Left kidney (tissue), 2 donors: ENCODE data around the gene SMG9. TPM values are rescaled to one million over a fixed set of nuclear protein-coding genes. Genes with fewer than 3 reads are reported as not detected.
"Not testable (repeated sequence)": the region's sequence is repeated elsewhere in the genome, so short reads cannot be mapped to it uniquely, and the experiment has no call there.

Experiments used
- DNase-seq: peaks from one replicate; pipeline ENCODE4 v3.0.0-alpha.2; 2013
- polyA plus RNA-seq: library from polyadenylated mRNA; unstranded; fragments of 120-200 nt; gene quantifications from one replicate; pipeline ENCODE4 v1.2.1, GENCODE V29; 2013; ENCODE audit not compliant: insufficient read length

The SMG9 gene
- polyA plus RNA-seq, 1 donor: 57.5 TPM

DNA sequence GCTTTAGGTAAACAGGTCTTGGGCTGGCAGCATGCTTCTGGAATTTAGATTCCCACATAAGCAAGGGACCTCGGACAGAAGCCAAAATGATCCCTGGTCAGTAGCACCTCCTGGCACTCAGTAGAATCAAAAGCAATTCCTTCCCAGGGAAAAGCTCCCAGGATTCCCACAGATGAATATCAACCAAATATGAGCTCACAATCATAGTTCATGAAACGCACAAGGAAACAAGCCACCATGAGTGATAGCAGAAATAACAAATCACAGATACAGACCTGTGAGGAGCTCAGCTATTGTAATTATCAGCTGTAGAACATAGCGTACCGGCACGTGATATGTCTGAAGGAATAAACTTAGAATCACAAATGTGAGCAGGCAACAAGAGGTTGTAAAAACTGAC lies 63.0 kb downstream of the SMG9 start:
- DNase-seq: no peak

DNA sequence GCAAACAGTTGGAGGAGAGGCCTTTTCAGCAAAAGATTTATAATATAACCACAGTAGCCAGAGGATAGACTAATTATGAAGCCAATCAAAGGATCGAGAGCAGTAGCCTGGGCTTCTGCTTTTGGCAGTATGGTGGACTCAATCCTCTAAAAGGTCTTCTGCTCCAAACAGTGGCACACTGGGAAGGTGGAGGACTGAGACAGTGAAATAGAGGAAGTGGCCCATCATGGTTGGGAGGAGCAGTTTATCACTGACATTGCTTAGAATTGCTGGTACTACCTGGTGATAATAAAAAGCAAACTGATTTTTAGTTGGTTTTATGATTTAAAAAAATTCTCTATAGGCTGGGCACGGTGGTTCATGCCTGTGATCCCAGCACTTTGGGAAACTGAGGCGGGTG lies 63.9 kb downstream of the SMG9 start:
- no peak for DNase-seq

DNA sequence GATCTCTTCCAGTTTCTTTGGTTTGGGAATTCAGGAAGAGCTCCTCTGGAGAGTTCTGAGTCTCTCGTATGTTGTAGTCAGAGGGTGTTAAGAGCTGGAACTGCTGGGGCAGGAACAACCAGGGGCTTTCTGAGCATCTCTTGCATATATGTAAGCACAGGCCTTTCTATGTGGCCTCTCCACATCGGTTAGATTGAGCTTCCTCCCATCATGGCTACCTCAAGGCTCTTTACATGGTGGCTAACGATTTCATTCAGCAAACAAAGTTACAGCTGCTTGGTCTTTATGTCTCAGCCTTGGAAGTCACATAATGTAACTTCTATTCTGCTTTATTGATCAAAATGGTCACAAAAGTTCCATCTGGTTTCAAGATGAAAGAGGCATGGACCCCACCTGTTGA lies 64.3 kb downstream of the SMG9 start:
- DNase-seq: no peak

DNA sequence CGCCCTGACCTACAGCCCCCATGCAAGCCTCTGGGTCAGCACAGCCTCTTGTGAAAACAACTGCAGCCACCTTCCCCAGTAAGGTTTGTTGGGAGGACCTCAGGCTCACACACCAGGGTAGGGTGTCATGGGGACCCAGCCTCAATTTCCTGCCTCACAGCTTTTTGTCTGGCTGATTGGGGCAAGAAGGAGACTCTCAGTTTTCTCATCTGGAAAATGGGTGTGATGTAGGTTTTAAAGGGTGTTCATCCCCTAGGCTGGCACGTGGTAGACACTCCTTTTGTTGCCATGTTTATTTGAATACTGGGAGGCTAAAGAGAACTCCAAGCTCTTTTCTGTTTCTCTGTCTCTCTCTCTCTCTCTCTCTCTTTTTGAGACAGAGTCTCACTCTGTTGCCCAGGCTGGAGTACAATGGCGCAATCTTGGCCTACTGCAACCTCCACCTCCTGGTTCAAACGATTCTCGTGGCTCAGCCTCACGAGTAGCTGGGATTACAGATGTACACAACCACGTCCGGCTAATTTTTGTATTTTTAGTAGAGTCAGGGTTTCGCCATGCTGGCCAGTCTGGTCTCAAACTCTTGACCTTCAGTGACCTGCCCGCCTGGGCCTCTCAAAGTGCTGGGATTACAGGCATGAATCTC lies 66.6 kb downstream of the SMG9 start:
- DNase-seq: no peak

DNA sequence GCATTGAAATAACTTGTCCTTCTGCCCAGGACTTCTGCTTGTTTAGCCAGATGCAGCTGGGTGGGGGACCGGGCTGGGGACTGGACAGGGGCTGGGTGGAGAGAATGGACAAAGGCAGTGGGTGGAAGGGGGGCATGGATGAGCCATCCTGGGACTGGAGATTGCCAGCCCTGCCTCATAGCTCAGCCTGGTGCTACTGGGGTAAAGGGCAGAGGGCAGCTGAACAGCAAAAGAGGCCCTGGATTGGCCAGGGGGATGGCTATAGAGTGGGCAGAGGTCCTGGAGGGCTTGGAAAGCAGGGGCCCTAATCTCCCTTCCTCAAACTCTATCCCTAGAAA lies 67.1 kb downstream of the SMG9 start:
- DNase-seq: no peak

DNA sequence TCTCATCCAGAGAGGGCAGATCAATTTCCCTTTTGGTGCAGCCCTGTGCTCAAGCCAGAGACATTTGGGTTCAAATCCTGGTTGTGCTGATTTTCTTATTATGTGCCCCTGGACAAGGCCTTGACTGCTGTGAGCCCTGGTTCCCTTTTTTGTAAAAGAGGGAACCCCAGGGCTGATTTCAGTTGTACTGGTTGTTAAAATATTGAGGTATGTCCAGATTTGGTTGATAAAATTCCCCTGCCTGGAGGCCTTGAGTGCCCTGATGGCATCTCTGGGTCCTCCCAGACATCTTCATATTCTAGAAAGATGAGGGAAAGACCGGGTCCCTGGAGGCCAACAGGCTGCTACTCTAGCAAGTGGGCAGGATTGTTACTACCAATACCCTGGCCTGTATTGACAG lies 70.4 kb downstream of the SMG9 start:
- DNase-seq: no peak

DNA sequence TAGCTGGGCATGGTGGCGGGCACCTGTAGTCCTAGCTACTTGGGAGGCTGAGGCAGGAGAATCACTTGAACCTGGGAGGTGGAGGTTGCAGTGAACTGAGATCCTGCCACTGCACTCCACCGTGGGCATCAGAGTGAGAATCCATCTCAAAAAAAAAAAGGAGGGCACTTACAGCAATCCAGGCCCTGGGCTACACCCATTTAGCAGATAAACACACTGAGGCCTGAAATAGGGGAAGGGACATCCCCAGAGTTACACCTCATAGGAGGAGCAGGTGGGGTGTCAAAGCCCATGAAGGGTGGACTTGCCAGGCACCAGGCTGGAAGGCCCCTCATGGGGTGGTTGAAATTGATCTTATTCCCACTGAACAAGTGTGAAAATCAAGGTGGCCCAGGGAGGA lies 70.9 kb downstream of the SMG9 start:
- no peak for DNase-seq

DNA sequence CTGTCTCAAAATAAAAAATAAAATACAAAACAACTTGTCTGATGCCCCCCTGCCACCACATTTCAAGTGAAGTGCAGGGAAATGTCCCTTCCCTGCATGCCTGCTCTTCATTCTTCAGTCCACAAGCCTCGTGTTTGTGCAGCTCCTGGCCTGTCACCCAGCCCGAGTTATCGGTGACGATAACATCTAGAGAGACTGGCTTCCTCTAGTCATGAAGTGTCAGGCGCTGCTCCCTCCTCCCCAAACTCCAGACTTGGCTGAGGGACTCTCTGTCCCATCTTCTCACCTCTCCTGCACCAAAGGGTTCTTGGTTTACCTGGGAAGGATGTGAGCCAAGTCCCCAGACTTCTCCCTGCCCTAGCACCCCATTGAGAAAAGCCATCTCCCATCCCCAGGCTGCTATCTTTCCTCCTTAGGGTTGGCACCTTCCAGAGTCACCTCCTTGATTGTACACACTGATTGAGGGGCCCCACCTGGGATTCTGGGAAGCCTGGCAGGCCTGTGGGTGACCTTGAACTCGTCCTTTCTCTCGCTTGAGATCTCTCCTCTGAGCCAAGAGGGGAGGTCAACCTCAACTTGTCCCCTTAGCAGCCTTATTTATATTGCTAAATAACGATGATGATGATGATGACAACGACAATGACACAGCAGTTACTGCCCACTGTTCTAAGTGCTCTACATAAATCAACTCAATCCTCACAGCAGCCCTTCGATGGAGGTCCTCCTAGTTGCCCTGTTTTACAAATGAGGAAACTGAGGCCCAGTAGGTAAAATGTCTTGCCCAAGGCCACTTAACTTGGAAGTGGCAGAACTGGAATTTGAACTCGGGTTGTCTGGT lies 71.7 kb downstream of the SMG9 start:
- no peak for DNase-seq

DNA sequence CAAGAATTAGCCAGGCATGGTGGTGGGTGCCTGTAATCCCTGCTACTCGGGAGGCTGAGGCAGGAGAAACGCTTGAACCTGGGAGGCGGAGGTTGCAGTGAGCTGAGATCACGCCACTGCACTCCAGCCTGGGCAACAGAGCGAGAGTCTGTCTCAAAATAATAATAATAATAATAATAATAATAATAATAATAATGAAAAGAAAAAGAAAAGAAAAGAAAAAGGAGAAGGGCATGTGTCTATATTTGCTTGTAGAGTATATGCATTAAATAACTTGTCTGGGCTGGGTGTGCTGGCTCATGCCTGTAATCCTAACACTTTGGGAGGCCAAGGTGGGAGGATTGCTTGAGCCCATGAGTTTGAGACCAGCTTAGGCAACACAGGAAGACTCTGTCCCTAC lies 72.5 kb downstream of the SMG9 start:
- not testable (repeated sequence) for DNase-seq

DNA sequence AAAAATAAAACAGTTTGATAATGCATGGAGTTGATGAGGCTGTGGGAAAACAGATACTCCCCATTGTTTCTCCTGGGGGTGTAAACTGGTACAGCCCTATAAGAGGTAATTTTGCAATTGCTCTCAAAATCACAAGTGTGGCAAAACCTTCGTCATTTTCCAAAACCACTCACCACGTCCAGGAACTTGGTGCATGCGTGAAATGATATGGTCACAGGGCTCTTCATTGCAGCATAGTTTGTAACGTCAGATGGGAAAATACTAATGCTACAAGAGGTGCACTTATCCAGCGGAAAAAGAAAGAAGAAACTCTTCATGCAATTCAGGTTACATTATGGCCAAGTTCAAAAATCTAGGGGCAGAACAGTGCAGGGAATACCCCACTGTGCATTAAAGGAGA lies 72.9 kb downstream of the SMG9 start:
- DNase-seq: no peak

DNA sequence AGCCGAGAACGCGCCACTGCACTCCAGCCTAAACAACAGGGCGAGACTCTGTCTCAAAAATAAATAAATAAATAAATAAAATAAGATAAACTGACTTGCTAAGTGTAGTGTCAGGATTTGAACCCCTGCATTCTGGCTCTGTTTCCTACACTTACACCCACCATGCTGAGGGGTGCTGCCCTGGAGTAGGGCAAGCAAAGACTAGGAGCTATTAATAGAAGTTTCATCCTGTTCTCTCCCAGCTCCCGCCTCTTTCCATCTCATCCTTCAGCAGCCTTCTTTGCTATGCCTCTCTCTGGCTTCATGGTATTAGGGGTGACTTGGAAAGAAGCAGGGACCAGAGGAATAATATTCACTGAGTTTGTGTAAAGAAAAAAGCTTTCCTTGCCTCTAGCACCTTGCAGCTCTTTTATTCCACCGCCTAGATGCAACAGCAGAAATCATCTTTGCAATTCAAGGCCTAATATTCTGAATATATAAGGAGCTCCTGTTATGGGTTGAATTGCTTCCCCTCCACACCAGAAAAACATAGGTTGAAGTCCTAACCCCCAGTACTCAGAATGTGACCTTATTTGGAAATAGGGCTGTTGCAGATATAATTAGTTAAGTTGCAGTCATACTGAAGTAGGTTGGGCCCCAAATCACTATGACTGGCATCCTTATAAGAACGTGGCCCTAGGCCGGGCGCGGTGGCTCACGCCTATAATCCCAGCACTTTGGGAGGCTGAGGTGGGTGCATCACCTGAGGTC lies 76.1 kb downstream of the SMG9 start:
- no peak for DNase-seq

Other genes with a start within 250 kb of the SMG9 start
- gene ETHE1, start 227.8 kb downstream of the SMG9 start, polyA plus RNA-seq: 25.4 TPM
- 1.6 TPM for gene ZNF575, start 221.8 kb downstream of the SMG9 start, polyA plus RNA-seq
- 58.6 TPM for gene XRCC1, start 179.4 kb downstream of the SMG9 start, polyA plus RNA-seq
- gene PINLYP, start 179.2 kb downstream of the SMG9 start, polyA plus RNA-seq: 19.2 TPM
- 19.5 TPM for gene IRGQ, start 158.8 kb downstream of the SMG9 start, polyA plus RNA-seq
- 11.6 TPM for gene ZNF576, start 158.4 kb downstream of the SMG9 start, polyA plus RNA-seq
- 1.1 TPM for gene SRRM5, start 142.9 kb downstream of the SMG9 start, polyA plus RNA-seq
- 72.8 TPM for gene ZNF428, start 135.3 kb downstream of the SMG9 start, polyA plus RNA-seq
- gene CADM4, start 115.1 kb downstream of the SMG9 start, polyA plus RNA-seq: 43.0 TPM
- gene PLAUR, start 84.8 kb downstream of the SMG9 start, polyA plus RNA-seq: 10.6 TPM
- not detected for gene IRGC, start 38.9 kb downstream of the SMG9 start, polyA plus RNA-seq
- 1.6 TPM for gene KCNN4, start 26.0 kb upstream of the SMG9 start, polyA plus RNA-seq
- gene LYPD5, start 47.5 kb upstream of the SMG9 start, polyA plus RNA-seq: 0.33 TPM
- gene ZNF283, start 72.4 kb upstream of the SMG9 start, polyA plus RNA-seq: 24.5 TPM
- 19.2 TPM for gene ZNF404, start 129.0 kb upstream of the SMG9 start, polyA plus RNA-seq
- gene ZNF45, start 180.3 kb upstream of the SMG9 start, polyA plus RNA-seq: 32.5 TPM
- 8.0 TPM for gene ZNF221, start 196.3 kb upstream of the SMG9 start, polyA plus RNA-seq
- 18.8 TPM for gene ZNF155, start 229.2 kb upstream of the SMG9 start, polyA plus RNA-seq
- 9.8 TPM for gene ZNF230, start 248.0 kb upstream of the SMG9 start, polyA plus RNA-seq